OCI-LY1 (cell line): ENCODE data around the gene NADK2.

Experiments
- H2AFZ ChIP-seq: fragments of 200-600 bp; sonication (generic), shearing (Covaris generic); 2 replicates; pipeline ENCODE4 v1.6.0; 2014; ENCODE audit warnings: antibody characterized with exemption, mild to moderate bottlenecking, low read length
- H3F3A ChIP-seq: fragments of 200-600 bp; sonication (generic), shearing (Covaris generic); 2 replicates; pipeline ENCODE4 v1.6.0; 2014; ENCODE audit warnings: mild to moderate bottlenecking, antibody characterized with exemption, low read length, moderate library complexity; ENCODE audit not compliant: insufficient read depth
- H3K27ac ChIP-seq: fragments of 200-600 bp; sonication (generic); 2 replicates; pipeline ENCODE4 v1.5.1; 2014; ENCODE audit warnings: low read length, mixed run types, mild to moderate bottlenecking, low read depth; ENCODE audit not compliant: poor library complexity, severe bottlenecking
- H3K27me3 ChIP-seq: fragments of 200-600 bp; sonication (generic); 2 replicates; pipeline ENCODE4 v1.6.0; 2014; ENCODE audit warnings: antibody characterized with exemption, mild to moderate bottlenecking, low read length, moderate library complexity; ENCODE audit not compliant: insufficient read depth
- H3K36me3 ChIP-seq: fragments of 200-600 bp; sonication (generic); 2 replicates; pipeline ENCODE4 v1.6.1; 2014; ENCODE audit warnings: mild to moderate bottlenecking, antibody characterized with exemption, low read length, moderate library complexity, mixed read lengths; ENCODE audit not compliant: insufficient read depth
- H3K4me1 ChIP-seq: fragments of 200-600 bp; sonication (generic); 2 replicates; pipeline ENCODE4 v1.5.1; 2014; ENCODE audit warnings: mild to moderate bottlenecking, low read length, moderate library complexity; ENCODE audit not compliant: insufficient read depth, severe bottlenecking
- H3K4me2 ChIP-seq: fragments of 200-600 bp; sonication (generic), shearing (Covaris generic); 2 replicates; pipeline ENCODE4 v1.6.1; 2014; ENCODE audit warnings: low read length
- H3K4me3 ChIP-seq: fragments of 200-600 bp; sonication (generic); 2 replicates; pipeline ENCODE4 v1.5.1; 2014; ENCODE audit warnings: low read length, low read depth, mild to moderate bottlenecking, mixed read lengths; ENCODE audit not compliant: poor library complexity, severe bottlenecking
- H3K79me2 ChIP-seq: fragments of 200-600 bp; shearing (Covaris generic); 2 replicates; pipeline ENCODE4 v1.6.1; 2016; ENCODE audit warnings: mixed run types, low read length, mixed read lengths; ENCODE audit not compliant: insufficient read depth
- H3K9ac ChIP-seq: fragments of 200-600 bp; sonication (generic), shearing (Covaris generic); 2 replicates; pipeline ENCODE4 v1.6.1; 2014; ENCODE audit warnings: mild to moderate bottlenecking, low read length, mixed read lengths
- H3K9me2 ChIP-seq: fragments of 200-600 bp; sonication (generic), shearing (Covaris generic); 2 replicates; pipeline ENCODE4 v1.6.1; 2014; ENCODE audit warnings: low read depth, mild to moderate bottlenecking, low read length, mixed read lengths
- H3K9me3 ChIP-seq: fragments of 200-600 bp; shearing (Covaris generic); 2 replicates; pipeline ENCODE4 v1.6.1; 2014; ENCODE audit warnings: low read length, mixed read lengths
- H4K20me1 ChIP-seq: fragments of 200-600 bp; sonication (generic), shearing (Covaris generic); 2 replicates; pipeline ENCODE4 v1.6.0; 2016; ENCODE audit warnings: mild to moderate bottlenecking, low read length; ENCODE audit not compliant: insufficient read depth
- CTCF ChIP-seq: fragments of 200-600 bp; sonication (generic), shearing (Covaris generic); IDR thresholded peaks from 2 replicates; pipeline ENCODE4 v1.5.1; 2017; ENCODE audit warnings: mild to moderate bottlenecking, antibody characterized with exemption, low read length, moderate library complexity, mixed read lengths
- EZH2 ChIP-seq: fragments of 200-600 bp; sonication (generic), shearing (Covaris generic); IDR thresholded peaks from 2 replicates; pipeline ENCODE4 v1.8.0; 2017; ENCODE audit warnings: borderline replicate concordance, mixed run types, mild to moderate bottlenecking, antibody characterized with exemption, low read length, moderate library complexity, mixed read lengths

NADK2 gene

GRCh38 chr5:36168737-36169136, 73.0 kb downstream of the NADK2 start:
- Histone ChIP-seq H4K20me1 (no peaks in the 10 kb centered on the region), H3K36me3 (peaks cover 100% of the 10 kb centered on the region), H3F3A (no peaks in the 10 kb centered on the region), H3K9me2 (no peaks in the 10 kb centered on the region), H3K4me2 (no peak overlapping the region), H3K27me3 (no peaks in the 10 kb centered on the region), H3K27ac (no peak overlapping the region), H3K4me3 (no peak overlapping the region), H3K4me1 (no peaks in the 10 kb centered on the region), H3K9me3 (no peaks in the 10 kb centered on the region), H2AFZ (no peak overlapping the region), H3K9ac (no peak overlapping the region), H3K79me2 (no peaks in the 10 kb centered on the region)
- TF ChIP-seq EZH2, result no peak
- no peak for TF ChIP-seq CTCF

- Histone ChIP-seq H3K27me3 (no peaks in the 10 kb centered on the region), H3K4me1 (no peaks in the 10 kb centered on the region), H3K9me2 (no peaks in the 10 kb centered on the region), H3K79me2 (no peaks in the 10 kb centered on the region), H3F3A (no peaks in the 10 kb centered on the region), H3K4me3 (no peak overlapping the region), H3K27ac (no peak overlapping the region), H3K4me2 (no peak overlapping the region), H2AFZ (no peak overlapping the region), H3K9me3 (no peaks in the 10 kb centered on the region), H4K20me1 (no peaks in the 10 kb centered on the region), H3K9ac (no peak overlapping the region), H3K36me3 (peaks cover 100% of the 10 kb centered on the region)
- TF ChIP-seq CTCF (no peak), EZH2 (no peak)
These were observed 77.3 kb downstream of the NADK2 start for GRCh38 chr5:36164461-36164860.

GRCh38 chr5:36162810-36163486, 78.8 kb downstream of the NADK2 start:
- no peak overlapping the region for H3K4me3 ChIP-seq
- no peaks in the 10 kb centered on the region for H3K27me3 ChIP-seq
- H3K79me2 ChIP-seq, result peaks cover 4% of the 10 kb centered on the region; the same call in 1 of the 2 replicates
- peaks cover 100% of the 10 kb centered on the region for H3K36me3 ChIP-seq
- no peak overlapping the region for H3K27ac ChIP-seq
- no peak for TF ChIP-seq CTCF
- no peak for TF ChIP-seq EZH2
- no peaks in the 10 kb centered on the region for H3K9me2 ChIP-seq
- H2AFZ ChIP-seq, result no peak overlapping the region
- H3K4me2 ChIP-seq, result no peak overlapping the region
- H4K20me1 ChIP-seq, result no peaks in the 10 kb centered on the region
- H3K9ac ChIP-seq, result no peak overlapping the region
- H3F3A ChIP-seq, result no peaks in the 10 kb centered on the region
- H3K4me1 ChIP-seq, result no peaks in the 10 kb centered on the region
- no peaks in the 10 kb centered on the region for H3K9me3 ChIP-seq
